IMR-90 (cell line): Measurements from ENCODE around the gene ABI3. TPM values are rescaled to one million over a fixed set of nuclear protein-coding genes. Genes with fewer than 3 reads are reported as not detected.
A peak's percentile ranks its signal among the peaks of the same experiment; 100 is the strongest.

Source experiments
- ATAC-seq: fragments of 200-7000 bp; cut with Tn5 transposase; 2 replicates; pipeline ENCODE4 v1.9.1; 2020; ENCODE audit warnings: low read depth, mild to moderate bottlenecking, moderate library complexity
- BruUV-seq: library from RNA; stranded (reverse); fragments of 400-500 nt; replicated peaks from 2 replicates; lab custom pipeline; 2021; lab: Mats Ljungman, UMichigan
- CTCF ChIA-PET: fragments of 300-600 bp; formaldehyde crosslinking; extraction: SDS; loops from one replicate; lab custom pipeline; 2021; ENCODE audit warnings: antibody characterized with exemption; lab: Yijun Ruan, JAX
- POLR2A ChIA-PET: fragments of 300-600 bp; sonication (Branson Sonifier 250); formaldehyde crosslinking; loops from one replicate; lab custom pipeline; 2022; ENCODE audit warnings: antibody characterized with exemption; ENCODE audit not compliant: unreplicated experiment; lab: Charles Lee
- DNase-seq: peaks from one replicate; pipeline ENCODE4 v3.0.0; 2013
- H2AFZ ChIP-seq: replicated peaks from 2 replicates; pipeline ENCODE3; 2013; ENCODE audit warnings: low read length, mild to moderate bottlenecking; ENCODE audit not compliant: poor library complexity
- H2AK5ac ChIP-seq: 2 replicates; pipeline ENCODE4 v1.6.1; 2013; ENCODE audit warnings: low read depth, low read length, inconsistent platforms
- H2AK9ac ChIP-seq: replicated peaks from 2 replicates; pipeline ENCODE3; 2013; ENCODE audit warnings: mild to moderate bottlenecking, low read depth, low read length, moderate library complexity; ENCODE audit not compliant: poor library complexity
- H2BK120ac ChIP-seq: 2 replicates; pipeline ENCODE4 v1.6.1; 2013; ENCODE audit warnings: low read depth, low read length, inconsistent platforms
- H2BK15ac ChIP-seq: 3 replicates; pipeline ENCODE4 v1.6.1; 2013; ENCODE audit warnings: low read depth, low read length, inconsistent platforms
- H2BK20ac ChIP-seq: 2 replicates; pipeline ENCODE4 v1.6.1; 2013; ENCODE audit warnings: low read depth, mild to moderate bottlenecking, inconsistent platforms, low read length, moderate library complexity
- H2BK5ac ChIP-seq: 2 replicates; pipeline ENCODE4 v1.6.1; 2013; ENCODE audit warnings: mild to moderate bottlenecking, low read depth, low read length, inconsistent platforms; ENCODE audit not compliant: poor library complexity, severe bottlenecking
- H3K14ac ChIP-seq: replicated peaks from 2 replicates; pipeline ENCODE4 v1.6.1; 2013; ENCODE audit warnings: low read depth, low read length, inconsistent platforms
- H3K18ac ChIP-seq: 2 replicates; pipeline ENCODE4 v1.6.1; 2013; ENCODE audit warnings: low read depth, low read length, control low read depth
- H3K23ac ChIP-seq: 2 replicates; pipeline ENCODE4 v1.6.1; 2013; ENCODE audit warnings: low read depth, low read length, inconsistent platforms
- H3K27ac ChIP-seq: 2 replicates; pipeline ENCODE4 v1.5.1; 2013; ENCODE audit warnings: mild to moderate bottlenecking, control low read depth, low read length; ENCODE audit not compliant: insufficient read depth
- H3K27me3 ChIP-seq: 2 replicates; pipeline ENCODE4 v1.6.1; 2013; ENCODE audit warnings: low read length; ENCODE audit not compliant: control insufficient read depth, insufficient read depth
- H3K36me3 ChIP-seq: 2 replicates; pipeline ENCODE4 v1.6.1; 2013; ENCODE audit warnings: low read length, mixed read lengths; ENCODE audit not compliant: control insufficient read depth, insufficient read depth
- H3K4ac ChIP-seq: 2 replicates; pipeline ENCODE4 v1.6.1; 2013; ENCODE audit warnings: low read depth, low read length, inconsistent platforms
- H3K4me1 ChIP-seq: 2 replicates; pipeline ENCODE4 v1.6.1; 2013; ENCODE audit warnings: low read length, mixed read lengths; ENCODE audit not compliant: control insufficient read depth, insufficient read depth
- H3K4me2 ChIP-seq: 2 replicates; pipeline ENCODE4 v1.6.1; 2013; ENCODE audit warnings: low read depth, mild to moderate bottlenecking, control low read depth, low read length, moderate library complexity
- H3K4me3 ChIP-seq: 2 replicates; pipeline ENCODE4 v1.5.1; 2013; ENCODE audit warnings: low read depth, mild to moderate bottlenecking, control low read depth, low read length, moderate library complexity; ENCODE audit not compliant: insufficient read depth
- H3K56ac ChIP-seq: 2 replicates; pipeline ENCODE4 v1.6.1; 2013; ENCODE audit warnings: low read length, inconsistent platforms; ENCODE audit not compliant: insufficient read depth; ENCODE audit errors: extremely low read depth
- H3K79me1 ChIP-seq, 2 experiments: 2 replicates each; pipeline ENCODE4 v1.6.1; 2013; ENCODE audit warnings: low read length in 2 of 2, inconsistent platforms in 1 of 2, low read depth in 1 of 2
- H3K9ac ChIP-seq: 2 replicates; pipeline ENCODE4 v1.6.1; 2013; ENCODE audit warnings: low read depth, low read length, control low read depth
- H3K9me1 ChIP-seq: 2 replicates; pipeline ENCODE4 v1.6.1; 2013; ENCODE audit warnings: low read length, inconsistent platforms; ENCODE audit not compliant: insufficient read depth
- H3K9me3 ChIP-seq: 2 replicates; pipeline ENCODE4 v1.6.1; 2013; ENCODE audit warnings: low read length; ENCODE audit not compliant: control insufficient read depth, insufficient read depth
- H4K20me1 ChIP-seq: 2 replicates; pipeline ENCODE4 v1.6.1; 2013; ENCODE audit warnings: low read length, inconsistent platforms; ENCODE audit not compliant: insufficient read depth
- H4K5ac ChIP-seq: 2 replicates; pipeline ENCODE4 v1.6.1; 2013; ENCODE audit warnings: mild to moderate bottlenecking, low read depth, low read length, control low read depth
- H4K8ac ChIP-seq, 2 experiments: 2 replicates each; pipeline ENCODE4 v1.6.1; 2013; ENCODE audit warnings: low read depth in 2 of 2, low read length in 2 of 2, control low read depth in 1 of 2, inconsistent platforms in 1 of 2
- H4K91ac ChIP-seq: 2 replicates; pipeline ENCODE4 v1.6.1; 2013; ENCODE audit warnings: low read depth, low read length, inconsistent platforms; ENCODE audit not compliant: insufficient read depth
- BHLHE40 ChIP-seq: fragments of 150-350 bp; IDR thresholded peaks from 2 replicates; pipeline ENCODE4 v1.6.1; 2016; ENCODE audit warnings: mild to moderate bottlenecking, low read depth, low read length
- CHD1 ChIP-seq: IDR thresholded peaks from 2 replicates; pipeline ENCODE4 v1.6.1; 2012; ENCODE audit warnings: low read depth, low read length, improper control_type of control experiment
- WGBS, 2 experiments: methylation state at CpG; one replicate each; pipeline versions ENCODE4 v1.1.5 to v1.1.7; 2013; ENCODE audit warnings: missing lambda C conversion rate in 2 of 2; ENCODE audit not compliant: insufficient read length in 1 of 2; ENCODE audit errors: extremely low coverage in 2 of 2; 5-methylcytosine and 5-hydroxymethylcytosine counted together
- dilution Hi-C: fragments of 300-500 bp; cut with HindIII; formaldehyde crosslinking; loops from one replicate; pipeline ENCODE4 v1.14.3; 2018; ENCODE audit warnings: low sequenced_read_pairs; ENCODE audit not compliant: unreplicated experiment
- in situ Hi-C: fragments of 300-500 bp; cut with MboI; formaldehyde crosslinking; loops from 3 replicates; pipeline ENCODE4 v1.14.3; 2019; ENCODE audit warnings: low sequenced_read_pairs, inconsistent platforms, mixed read lengths
- intact Hi-C: fragments of 100-400 bp; cut with micrococcal nuclease; formaldehyde crosslinking; loops from 2 replicates; pipeline ENCODE4 v1.10.0; 2022
- polyA plus RNA-seq, 3 experiments: library from polyadenylated mRNA; depleted of rRNA; stranded (reverse); fragments of >200 nt; gene quantifications; 2 replicates each; pipeline ENCODE4 v1.2.3, GENCODE V29; 2012; ENCODE audit warnings: low replicate concordance in 1 of 3
- total RNA-seq: library from RNA; depleted of rRNA; stranded (reverse); fragments of >200 nt; gene quantifications from 2 replicates; pipeline ENCODE4 v1.2.3, GENCODE V29; 2012
- TF ChIP-seq, protein P1 (sequence below): fragments of 150-350 bp; IDR thresholded peaks from 2 replicates; pipeline ENCODE4 v1.6.1; 2017; ENCODE audit warnings: mild to moderate bottlenecking, antibody characterized with exemption, low read length, low read depth
- TF ChIP-seq, protein P2 (sequence below): conservative IDR thresholded peaks from 2 replicates; pipeline ENCODE4 v1.5.1; 2012; ENCODE audit warnings: mild to moderate bottlenecking, low read depth, low read length, improper control_type of control experiment

Gene ABI3
- total and polyA plus RNA-seq, 2 of the 4 experiments (the other 2 are of a cell fraction), result 1.1 to 1.2 TPM

DNA sequence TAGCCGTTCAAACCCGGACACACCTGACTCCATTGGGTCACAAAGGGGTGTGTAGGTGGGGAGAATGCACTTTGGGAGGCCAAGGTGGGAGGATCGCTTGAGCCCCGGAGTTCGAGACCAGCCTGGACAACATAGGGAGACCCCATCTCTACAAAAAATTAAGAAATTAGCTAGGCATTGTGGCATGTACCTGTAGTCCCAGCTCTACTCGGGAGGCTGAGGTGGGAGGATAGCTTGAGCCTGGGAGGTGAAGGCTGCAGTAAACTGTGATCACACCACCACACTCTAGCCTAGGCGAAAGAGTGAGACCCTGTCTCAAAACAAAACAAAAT is 21.0 kb downstream of the ABI3 start:
- in situ Hi-C loops, result no loop called here
- WGBS, 2 experiments, result no CpG with 5 or more reads among the region's 7 CpGs
- Histone ChIP-seq H2BK5ac (no peak overlapping the region), H3K4me2 (no peak overlapping the region), H2AK9ac (no peak overlapping the region), H2BK120ac (no peak overlapping the region), H3K9me1 (no peaks in the 10 kb centered on the region), H2AK5ac (no peak overlapping the region), H4K5ac (no peak overlapping the region), H4K91ac (no peak overlapping the region), H3K27me3 (peaks cover 20% of the 10 kb centered on the region), H3K4ac (no peak overlapping the region), H2BK20ac (no peak overlapping the region), H3K56ac (no peak overlapping the region), H3K9me3 (no peaks in the 10 kb centered on the region), H3K23ac (peak overlapping the region; percentile 72; the same call in 1 of the 2 replicates), H2AFZ (peak overlapping the region; percentile 98), H3K4me1 (no peaks in the 10 kb centered on the region), H4K20me1 (no peaks in the 10 kb centered on the region), H3K18ac (no peak overlapping the region), H3K14ac (no peak overlapping the region), H4K8ac (no peak overlapping the region), H3K9ac (no peak overlapping the region), H3K79me1 (no peaks in the 10 kb centered on the region), H3K27ac (no peak overlapping the region), H2BK15ac (no peak overlapping the region), H3K4me3 (no peak overlapping the region), H3K36me3 (no peaks in the 10 kb centered on the region)
- DNase-seq (no peak), ATAC-seq (no peak)
- ChIA-PET POLR2A (no interaction called here), CTCF (no interaction called here)
- dilution Hi-C loops, result no loop called here
- TF ChIP-seq BHLHE40 (no peak), CHD1 (no peak)
- TF ChIP-seq, protein P1, sequence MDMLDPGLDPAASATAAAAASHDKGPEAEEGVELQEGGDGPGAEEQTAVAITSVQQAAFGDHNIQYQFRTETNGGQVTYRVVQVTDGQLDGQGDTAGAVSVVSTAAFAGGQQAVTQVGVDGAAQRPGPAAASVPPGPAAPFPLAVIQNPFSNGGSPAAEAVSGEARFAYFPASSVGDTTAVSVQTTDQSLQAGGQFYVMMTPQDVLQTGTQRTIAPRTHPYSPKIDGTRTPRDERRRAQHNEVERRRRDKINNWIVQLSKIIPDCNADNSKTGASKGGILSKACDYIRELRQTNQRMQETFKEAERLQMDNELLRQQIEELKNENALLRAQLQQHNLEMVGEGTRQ, result no peak
- TF ChIP-seq, protein P2, sequence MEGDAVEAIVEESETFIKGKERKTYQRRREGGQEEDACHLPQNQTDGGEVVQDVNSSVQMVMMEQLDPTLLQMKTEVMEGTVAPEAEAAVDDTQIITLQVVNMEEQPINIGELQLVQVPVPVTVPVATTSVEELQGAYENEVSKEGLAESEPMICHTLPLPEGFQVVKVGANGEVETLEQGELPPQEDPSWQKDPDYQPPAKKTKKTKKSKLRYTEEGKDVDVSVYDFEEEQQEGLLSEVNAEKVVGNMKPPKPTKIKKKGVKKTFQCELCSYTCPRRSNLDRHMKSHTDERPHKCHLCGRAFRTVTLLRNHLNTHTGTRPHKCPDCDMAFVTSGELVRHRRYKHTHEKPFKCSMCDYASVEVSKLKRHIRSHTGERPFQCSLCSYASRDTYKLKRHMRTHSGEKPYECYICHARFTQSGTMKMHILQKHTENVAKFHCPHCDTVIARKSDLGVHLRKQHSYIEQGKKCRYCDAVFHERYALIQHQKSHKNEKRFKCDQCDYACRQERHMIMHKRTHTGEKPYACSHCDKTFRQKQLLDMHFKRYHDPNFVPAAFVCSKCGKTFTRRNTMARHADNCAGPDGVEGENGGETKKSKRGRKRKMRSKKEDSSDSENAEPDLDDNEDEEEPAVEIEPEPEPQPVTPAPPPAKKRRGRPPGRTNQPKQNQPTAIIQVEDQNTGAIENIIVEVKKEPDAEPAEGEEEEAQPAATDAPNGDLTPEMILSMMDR, result no peak
- BruUV-seq, result no TSS peak
- intact Hi-C loops, result loop anchor here (5.0 kb wide), 1 partner anchor 61 kb away; no protein-coding TSS in a partner anchor
